GM19467 (cell line): ENCODE data around the gene PDS5A.
"Not testable (repeated sequence)": the region's sequence is repeated elsewhere in the genome, so short reads cannot be mapped to it uniquely, and the experiment has no call there.

Source experiments
- ATAC-seq: cut with Tn5 transposase; IDR thresholded peaks from one replicate; pipeline ENCODE4 v1.9.1; 2021; ENCODE audit warnings: mild to moderate bottlenecking, moderate library complexity; ENCODE audit not compliant: unreplicated experiment

Gene PDS5A

GRCh38 chr4:39970671-39971640 is 6.8 kb downstream of the PDS5A start:
- no peak for ATAC-seq

GRCh38 chr4:39963656-39964055 is 14.1 kb downstream of the PDS5A start:
- no peak for ATAC-seq

- no peak for ATAC-seq
Observed at GRCh38 chr4:39961311-39961877, 16.3 kb downstream of the PDS5A start.

- ATAC-seq, result no peak
Observed at GRCh38 chr4:39950861-39951481, 26.7 kb downstream of the PDS5A start.

GRCh38 chr4:39947963-39948362 is 29.7 kb downstream of the PDS5A start:
- no peak for ATAC-seq

- ATAC-seq, result no peak
Observed at GRCh38 chr4:39947417-39947816, 30.3 kb downstream of the PDS5A start.

GRCh38 chr4:39944245-39944644 is 33.5 kb downstream of the PDS5A start:
- ATAC-seq, result not testable (repeated sequence)

GRCh38 chr4:39942507-39942906 is 35.2 kb downstream of the PDS5A start:
- ATAC-seq, result no peak

- no peak for ATAC-seq
Observed at GRCh38 chr4:39941682-39942217, 36.0 kb downstream of the PDS5A start.

- peak; percentile 46 for ATAC-seq
Observed at GRCh38 chr4:39937683-39938268, 39.9 kb downstream of the PDS5A start.

- ATAC-seq, result no peak
Observed at GRCh38 chr4:39936565-39937418, 40.9 kb downstream of the PDS5A start.

- no peak for ATAC-seq
Observed at GRCh38 chr4:39933671-39934590, 43.8 kb downstream of the PDS5A start.

- no peak for ATAC-seq
Observed at GRCh38 chr4:39932776-39933402, 44.8 kb downstream of the PDS5A start.

GRCh38 chr4:39931441-39931901 is 46.2 kb downstream of the PDS5A start:
- ATAC-seq, result no peak

- ATAC-seq, result no peak
Observed at GRCh38 chr4:39928538-39928937, 49.2 kb downstream of the PDS5A start.

GRCh38 chr4:39924014-39924413 is 53.7 kb downstream of the PDS5A start:
- ATAC-seq, result no peak

GRCh38 chr4:39922399-39922798 is 55.3 kb downstream of the PDS5A start:
- no peak for ATAC-seq

- ATAC-seq, result no peak
Observed at GRCh38 chr4:39913471-39913870, 64.2 kb downstream of the PDS5A start.

- no peak for ATAC-seq
Observed at GRCh38 chr4:39910064-39910463, 67.6 kb downstream of the PDS5A start.
